ENCODE measurements around the gene SDC3.

- TF ChIP-seq CTCF (IDR thresholded peaks at IDR 0.05) (no peak), POLR2A (IDR thresholded peaks at IDR 0.05) (no peak), EP300 (IDR thresholded peaks at IDR 0.05) (no peak)
Observed at GRCh38 chr1:30889511-30889910, 19.0 kb downstream of the SDC3 start.
